Uterus (tissue), 2 donors: ENCODE results near the gene PGAM2.
"Not testable (repeated sequence)": the region's sequence is repeated elsewhere in the genome, so short reads cannot be mapped to it uniquely, and the experiment has no call there.

Experiments
- CTCF ChIP-seq, 4 experiments: fragments of 200-600 bp in 2 of 4; fragments of 450-650 bp in 2 of 4; sonication (generic) in 2 of 4; IDR thresholded peaks; one replicate each; pipeline ENCODE4 v1.5.1; 2016 to 2019; ENCODE audit warnings: antibody characterized with exemption in 4 of 4, mild to moderate bottlenecking in 2 of 4, moderate library complexity in 1 of 4
- POLR2A ChIP-seq, 2 donors: fragments of 450-650 bp; IDR thresholded peaks; one replicate each; pipeline ENCODE4 v1.6.1; 2016; ENCODE audit warnings: antibody characterized with exemption in 2 of 2, mild to moderate bottlenecking in 1 of 2, moderate library complexity in 1 of 2

- not testable (repeated sequence) for TF ChIP-seq CTCF, POLR2A (IDR thresholded peaks at IDR 0.05)
Measured at GRCh38 chr7:44038553-44038952, 26.8 kb downstream of the PGAM2 start.
